Thymus (tissue), 11 donors: Measurements from ENCODE around the gene ACSS1. TPM values are rescaled to one million over a fixed set of nuclear protein-coding genes. Genes with fewer than 3 reads are reported as not detected.

Experiments used
- DNase-seq, 9 donors: peaks; one replicate each; pipeline ENCODE4 v3.0.0-alpha.2; 2013; ENCODE audit warnings: low spot score in 9 of 9, low read depth in 6 of 9, missing footprints in 1 of 9
- H3K27ac ChIP-seq, 2 donors: one replicate each; pipeline ENCODE4 v1.5.1; 2013; ENCODE audit warnings: control low read depth in 1 of 2, low read depth in 1 of 2, low read length in 1 of 2, mild to moderate bottlenecking in 1 of 2, moderate library complexity in 1 of 2
- H3K27me3 ChIP-seq, 2 donors: one replicate each; pipeline ENCODE4 v1.5.1; 2013; ENCODE audit warnings: low read length in 1 of 2; ENCODE audit not compliant: control insufficient read depth in 2 of 2, insufficient read depth in 1 of 2
- H3K36me3 ChIP-seq, 2 donors: one replicate each; pipeline ENCODE4 v1.5.1; 2013; ENCODE audit warnings: low read length in 1 of 2, mild to moderate bottlenecking in 1 of 2, moderate library complexity in 1 of 2; ENCODE audit not compliant: control insufficient read depth in 2 of 2, insufficient read depth in 2 of 2
- H3K4me1 ChIP-seq, 2 donors: one replicate each; pipeline ENCODE4 v1.5.1; 2013; ENCODE audit warnings: low read length in 2 of 2; ENCODE audit not compliant: control insufficient read depth in 2 of 2, insufficient read depth in 2 of 2
- H3K4me3 ChIP-seq, 2 donors: one replicate each; pipeline ENCODE4 v1.5.1; 2013; ENCODE audit warnings: low read length in 2 of 2, control low read depth in 1 of 2, mild to moderate bottlenecking in 1 of 2
- H3K9me3 ChIP-seq, 2 donors: one replicate each; pipeline ENCODE4 v1.5.1; 2013; ENCODE audit warnings: low read length in 1 of 2, mild to moderate bottlenecking in 1 of 2; ENCODE audit not compliant: control insufficient read depth in 2 of 2, insufficient read depth in 1 of 2
- WGBS: extraction: QIAGEN DNeasy Blood & Tissue Kit; methylation state at CpG from one replicate; pipeline ENCODE4 v1.1.7; 2013; 5-methylcytosine and 5-hydroxymethylcytosine counted together
- polyA plus RNA-seq: library from polyadenylated mRNA; stranded (reverse); fragments of 200-250 nt; gene quantifications from one replicate; pipeline ENCODE4 v1.2.3, GENCODE V29; 2013
- total RNA-seq: library from RNA; stranded (reverse); fragments of 120-200 nt; gene quantifications from one replicate; pipeline ENCODE4 v1.2.4, GENCODE V29; 2013
- donor health status: healthy.

The ACSS1 gene
- total and polyA plus RNA-seq, 2 donors: 22.2 to 27.8 TPM

DNA sequence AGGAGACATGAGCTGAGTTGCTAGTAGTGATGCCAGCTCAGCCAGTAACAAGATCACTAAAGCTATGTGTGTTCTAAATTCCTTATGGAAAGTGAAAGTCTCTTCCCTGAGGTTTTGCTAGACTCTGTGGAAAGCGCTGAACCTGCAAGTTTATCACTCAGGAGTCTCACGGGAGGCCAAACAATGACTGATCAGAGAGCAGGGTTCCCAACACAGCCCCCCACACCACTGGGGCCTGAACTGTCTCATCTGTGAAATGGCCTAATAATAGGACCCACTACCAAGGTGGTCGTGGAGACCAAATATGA, 19.9 kb downstream of the ACSS1 start:
- peaks cover 28 to 69% of the 10 kb centered on the region in 2 donors for H3K4me1 ChIP-seq
- WGBS: 97% methylated on average over 3 of the region's 3 CpGs
- DNase-seq: no peak

GRCh38 chr20:25037288-25038102, 20.4 kb downstream of the ACSS1 start:
- H3K27ac ChIP-seq: peak overlapping the region; percentile 74 to 75
- WGBS: 81% methylated on average over 15 of the region's 15 CpGs
- DNase-seq: peak in 2 of 9 donors; percentile 19 to 30

More for the DNA sequence above, 19.9 kb downstream of the ACSS1 start:
- Histone ChIP-seq H3K36me3 (peaks cover 0 to 4% of the 10 kb centered on the region in 2 donors), H3K27ac (peak overlapping the region; percentile 74 to 75), H3K9me3 (no peaks in the 10 kb centered on the region), H3K27me3 (no peaks in the 10 kb centered on the region), H3K4me3 (no peak overlapping the region)

GRCh38 chr20:25036331-25036936, 21.5 kb downstream of the ACSS1 start:
- H3K4me3 ChIP-seq: no peak overlapping the region
- peak in 1 of 9 donors; percentile 33 for DNase-seq
- peaks cover 0 to 8% of the 10 kb centered on the region in 2 donors for H3K36me3 ChIP-seq
- WGBS: 25% methylated on average over 7 of the region's 7 CpGs
- peaks cover 17 to 61% of the 10 kb centered on the region in 2 donors for H3K4me1 ChIP-seq
- no peaks in the 10 kb centered on the region for H3K27me3 ChIP-seq
- H3K9me3 ChIP-seq: no peaks in the 10 kb centered on the region
- H3K27ac ChIP-seq: peak overlapping the region; percentile 60 to 74

More at GRCh38 chr20:25037288-25038102, 20.4 kb downstream of the ACSS1 start:
- Histone ChIP-seq H3K4me1 (peaks cover 22 to 69% of the 10 kb centered on the region in 2 donors), H3K9me3 (no peaks in the 10 kb centered on the region), H3K4me3 (no peak overlapping the region), H3K27me3 (no peaks in the 10 kb centered on the region), H3K36me3 (peaks cover 0 to 4% of the 10 kb centered on the region in 2 donors)

DNA sequence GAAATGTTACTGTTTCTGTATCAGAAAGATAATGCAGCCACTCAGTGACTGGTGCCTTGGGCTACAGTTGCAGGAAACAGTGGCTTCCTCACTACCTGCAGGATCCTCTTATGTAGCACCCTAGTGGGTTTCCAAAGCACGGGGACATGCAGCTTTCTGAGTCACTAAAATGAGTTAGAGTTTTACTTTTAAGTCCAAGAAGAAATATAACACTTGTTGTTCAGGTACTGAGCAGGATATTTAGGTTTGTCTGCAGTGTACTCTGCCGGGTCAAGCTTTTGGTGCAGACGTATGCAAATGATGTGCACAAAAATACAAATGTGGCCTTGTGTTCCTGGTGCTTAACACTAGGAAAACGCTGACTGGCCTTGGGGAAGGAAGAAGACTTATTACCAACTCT, 22.0 kb downstream of the ACSS1 start:
- Histone ChIP-seq H3K9me3 (no peaks in the 10 kb centered on the region), H3K4me3 (no peak overlapping the region)
- 8% methylated on average over 4 of the region's 4 CpGs for whole genome bisulfite sequencing

GRCh38 chr20:25033924-25034300, 24.0 kb downstream of the ACSS1 start:
- Histone ChIP-seq H3K27ac (peak overlapping the region; percentile 42 to 66), H3K36me3 (peaks cover 0 to 15% of the 10 kb centered on the region in 2 donors), H3K4me1 (peaks cover 17 to 40% of the 10 kb centered on the region in 2 donors), H3K4me3 (no peak overlapping the region), H3K9me3 (no peaks in the 10 kb centered on the region), H3K27me3 (no peaks in the 10 kb centered on the region)
- 95% methylated on average over 3 of the region's 3 CpGs for WGBS
- DNase-seq: no peak

More for the DNA sequence above, 22.0 kb downstream of the ACSS1 start:
- peak in 4 of 9 donors; percentile 29 to 69 (median 38) for DNase-seq
- Histone ChIP-seq H3K27ac (peak overlapping the region in 1 of 2 donors; percentile 59), H3K27me3 (no peaks in the 10 kb centered on the region), H3K4me1 (peaks cover 17 to 57% of the 10 kb centered on the region in 2 donors), H3K36me3 (peaks cover 0 to 8% of the 10 kb centered on the region in 2 donors)

DNA sequence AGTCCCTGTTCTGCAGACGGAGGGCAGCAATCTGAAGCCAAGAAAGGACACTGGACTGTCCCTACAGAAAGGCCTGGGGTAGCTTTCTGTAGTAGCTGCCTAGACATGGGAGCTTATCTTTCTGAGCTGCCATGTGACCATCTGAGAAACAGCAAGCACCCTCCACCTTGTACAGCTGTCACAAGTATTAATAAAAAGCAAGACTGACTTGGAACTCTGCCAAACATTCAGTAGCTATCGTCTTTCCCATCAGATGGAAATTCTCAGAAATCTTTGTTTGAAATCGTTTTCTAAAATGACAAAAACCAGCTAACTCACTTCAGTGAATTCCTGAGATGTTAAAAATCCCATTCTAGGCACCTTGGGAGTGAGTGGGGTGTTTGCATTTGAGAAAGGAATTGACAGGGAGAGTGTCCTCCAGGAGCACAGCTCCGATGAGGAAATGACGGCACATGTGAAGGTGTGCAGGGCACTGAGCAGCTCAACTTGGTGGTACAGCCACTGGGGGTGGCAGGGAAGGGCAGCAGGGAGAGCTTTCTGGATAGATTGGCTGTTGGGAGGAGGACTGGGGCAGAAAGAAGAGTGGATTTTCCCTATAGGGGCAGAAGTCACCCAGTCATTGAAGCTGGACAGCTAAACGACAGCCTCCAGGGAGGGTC, 24.5 kb downstream of the ACSS1 start:
- H3K36me3 ChIP-seq: peaks cover 0 to 15% of the 10 kb centered on the region in 2 donors
- 64% methylated on average over 6 of the region's 6 CpGs for WGBS
- no peaks in the 10 kb centered on the region for H3K9me3 ChIP-seq
- no peak for DNase-seq
- no peaks in the 10 kb centered on the region for H3K27me3 ChIP-seq
- H3K27ac ChIP-seq: peak overlapping the region; percentile 42 to 66
- peaks cover 17 to 35% of the 10 kb centered on the region in 2 donors for H3K4me1 ChIP-seq
- H3K4me3 ChIP-seq: no peak overlapping the region

- Histone ChIP-seq H3K27ac (peak overlapping the region in 1 of 2 donors; percentile 66), H3K27me3 (no peaks in the 10 kb centered on the region), H3K4me1 (peaks cover 17 to 28% of the 10 kb centered on the region in 2 donors), H3K36me3 (peaks cover 0 to 15% of the 10 kb centered on the region in 2 donors), H3K9me3 (no peaks in the 10 kb centered on the region), H3K4me3 (no peak overlapping the region)
- no peak for DNase-seq
- WGBS: 91% methylated on average over 29 of the region's 29 CpGs
Measured at GRCh38 chr20:25032478-25033264, 25.3 kb downstream of the ACSS1 start.

GRCh38 chr20:25032065-25032477, 25.9 kb downstream of the ACSS1 start:
- H3K36me3 ChIP-seq: peaks cover 0 to 15% of the 10 kb centered on the region in 2 donors
- no peak overlapping the region for H3K4me3 ChIP-seq
- no peaks in the 10 kb centered on the region for H3K27me3 ChIP-seq
- no peak for DNase-seq
- 98% methylated on average over 16 of the region's 16 CpGs for WGBS
- H3K27ac ChIP-seq: peak overlapping the region in 1 of 2 donors; percentile 66
- H3K9me3 ChIP-seq: no peaks in the 10 kb centered on the region
- peaks cover 15 to 22% of the 10 kb centered on the region in 2 donors for H3K4me1 ChIP-seq
